HG03159 (cell line): ENCODE data around the gene KLHL3.
A peak's percentile ranks its signal among the peaks of the same experiment; 100 is the strongest.

ENCODE experiments used
- ATAC-seq: cut with Tn5 transposase; IDR thresholded peaks from one replicate; pipeline ENCODE4 v1.9.1; 2021; ENCODE audit warnings: mild to moderate bottlenecking, moderate library complexity; ENCODE audit not compliant: unreplicated experiment

KLHL3 gene

DNA sequence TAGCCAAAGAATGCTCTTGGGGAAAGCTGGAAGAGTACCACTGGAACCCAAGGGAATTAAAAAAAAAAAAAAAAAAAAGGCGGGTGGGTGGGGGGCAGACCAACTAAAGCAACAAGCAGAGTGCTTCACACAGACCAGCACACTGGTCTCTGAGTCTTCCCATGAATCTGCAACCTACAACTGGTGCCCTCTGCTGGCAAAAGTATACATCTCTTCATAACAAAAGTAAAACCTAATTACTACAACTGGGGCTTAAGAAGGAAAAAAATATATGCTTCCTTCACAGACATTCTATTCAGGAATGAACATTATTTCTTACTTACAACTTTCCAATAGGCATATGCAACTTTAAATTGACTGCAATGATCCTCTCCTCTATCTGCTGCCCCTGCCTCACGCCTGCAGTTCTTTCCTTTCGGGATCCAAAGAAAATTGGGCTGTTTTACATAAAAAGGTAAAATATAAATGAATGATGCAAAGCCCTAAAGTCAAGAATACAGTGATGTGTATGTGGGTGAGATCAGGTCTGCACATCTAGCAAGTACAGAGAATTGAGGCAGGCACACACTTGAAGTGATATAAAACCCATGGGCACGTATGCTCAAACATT, 7.2 kb upstream of the KLHL3 start:
- peak; percentile 69 for ATAC-seq

DNA sequence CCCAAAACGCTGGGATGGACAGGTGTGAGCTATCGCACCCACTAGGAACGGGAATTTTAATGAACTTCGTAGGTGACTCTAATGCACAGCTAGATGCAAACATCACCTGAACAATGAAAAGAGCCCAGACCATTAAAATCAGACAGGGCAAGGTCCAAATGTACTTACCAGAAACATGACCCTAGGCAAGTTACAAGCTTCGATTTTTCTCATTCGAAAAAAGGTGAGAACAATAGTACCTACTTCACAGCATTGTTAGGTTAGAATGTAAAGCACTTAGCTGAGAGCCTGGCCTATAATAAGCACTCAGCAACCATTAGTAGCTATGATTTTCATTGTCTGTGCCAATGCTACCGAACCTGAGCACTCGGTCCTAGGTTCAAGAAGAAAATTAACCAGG, 5.8 kb upstream of the KLHL3 start:
- ATAC-seq, result no peak

DNA sequence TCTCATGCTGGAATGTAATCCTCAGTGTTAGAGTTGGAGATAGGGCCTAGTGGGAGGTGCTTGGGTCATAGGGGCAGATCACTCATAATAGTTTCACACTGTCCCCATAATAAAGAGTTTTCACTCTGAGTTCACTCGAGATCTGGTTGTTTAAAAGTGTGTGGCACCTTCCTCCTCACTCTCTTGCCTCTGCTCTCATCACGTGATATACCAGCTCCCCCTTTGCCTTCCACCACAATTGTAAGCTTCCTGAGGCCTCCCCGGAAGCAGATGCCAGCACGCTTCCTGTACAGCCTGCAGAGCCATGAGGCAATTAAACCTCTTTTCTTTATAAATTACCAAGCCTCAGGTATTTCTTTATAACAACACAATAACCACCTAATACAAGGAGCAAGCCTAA, 3.8 kb upstream of the KLHL3 start:
- ATAC-seq, result no peak

DNA sequence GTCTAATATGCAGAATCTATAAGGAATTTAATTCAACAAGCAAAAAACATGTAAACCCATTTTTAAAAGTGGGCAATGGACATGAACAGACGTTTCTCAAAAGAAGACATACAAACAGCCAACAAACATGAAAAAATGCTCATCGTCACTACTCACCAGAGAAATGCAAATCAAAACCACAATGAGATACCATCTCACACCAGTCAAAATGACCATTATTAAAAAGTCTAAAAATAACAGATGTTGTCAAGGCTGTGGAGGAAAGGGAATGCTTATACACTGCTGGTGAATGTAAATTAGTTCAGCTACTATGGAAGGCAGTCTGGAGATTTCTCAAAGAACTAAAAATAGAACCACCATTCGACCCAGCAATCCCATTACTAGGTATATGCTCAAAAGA, 3.1 kb upstream of the KLHL3 start:
- ATAC-seq, result no peak

DNA sequence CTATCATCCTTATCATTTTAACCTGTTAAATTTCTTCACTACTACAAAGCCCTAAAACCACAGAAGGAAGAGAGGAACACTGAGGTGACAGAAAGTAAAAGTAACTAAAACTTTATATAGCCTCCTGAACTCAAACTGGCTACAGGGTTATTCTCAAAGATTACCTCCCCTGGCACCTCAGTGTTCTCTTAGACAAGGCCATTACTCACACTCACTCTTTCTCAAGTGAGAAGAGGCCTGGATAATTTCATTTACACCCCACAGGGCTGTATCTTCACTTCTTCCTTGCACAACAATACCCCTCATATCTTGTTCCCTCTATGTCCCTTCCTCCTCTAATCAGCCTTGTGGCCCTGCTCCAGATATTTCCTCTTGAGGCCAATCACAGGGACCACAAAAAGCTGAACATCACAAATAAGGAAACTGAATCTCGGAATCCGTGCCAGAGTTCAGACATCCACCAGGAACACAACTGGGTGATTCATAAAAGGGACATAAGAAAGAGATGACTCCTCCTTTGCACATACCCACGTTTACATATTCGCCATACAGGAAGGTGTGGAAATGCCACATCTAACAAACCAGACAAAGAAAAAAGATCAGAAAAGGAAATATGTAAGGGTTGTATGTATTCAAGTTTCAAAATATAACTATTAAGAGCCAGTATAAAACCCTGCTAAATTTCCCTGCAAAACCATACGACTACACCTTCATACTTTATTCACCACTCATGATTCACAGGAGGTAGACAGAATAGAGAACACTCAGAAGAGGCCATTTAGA, 1.7 kb upstream of the KLHL3 start:
- ATAC-seq, result no peak

DNA sequence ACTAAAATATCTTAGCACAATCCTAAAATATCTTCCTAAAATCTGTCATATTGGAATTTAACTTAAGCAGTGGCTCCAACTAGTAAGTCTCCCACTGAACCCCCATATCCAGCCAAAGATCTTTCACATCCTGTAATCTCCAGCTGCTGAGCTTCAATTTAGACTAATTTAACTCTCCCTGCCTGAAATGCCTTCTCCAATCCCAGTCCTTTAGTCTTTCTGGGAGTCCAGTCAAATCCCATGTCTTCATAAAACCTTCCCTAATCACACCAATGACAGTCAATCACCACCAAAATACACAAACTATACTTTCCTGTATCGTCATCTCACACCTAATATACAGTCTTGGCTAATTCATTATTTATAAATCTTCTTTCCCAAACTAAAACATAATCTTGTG, 607 bp upstream of the KLHL3 start:
- ATAC-seq, result no peak

DNA sequence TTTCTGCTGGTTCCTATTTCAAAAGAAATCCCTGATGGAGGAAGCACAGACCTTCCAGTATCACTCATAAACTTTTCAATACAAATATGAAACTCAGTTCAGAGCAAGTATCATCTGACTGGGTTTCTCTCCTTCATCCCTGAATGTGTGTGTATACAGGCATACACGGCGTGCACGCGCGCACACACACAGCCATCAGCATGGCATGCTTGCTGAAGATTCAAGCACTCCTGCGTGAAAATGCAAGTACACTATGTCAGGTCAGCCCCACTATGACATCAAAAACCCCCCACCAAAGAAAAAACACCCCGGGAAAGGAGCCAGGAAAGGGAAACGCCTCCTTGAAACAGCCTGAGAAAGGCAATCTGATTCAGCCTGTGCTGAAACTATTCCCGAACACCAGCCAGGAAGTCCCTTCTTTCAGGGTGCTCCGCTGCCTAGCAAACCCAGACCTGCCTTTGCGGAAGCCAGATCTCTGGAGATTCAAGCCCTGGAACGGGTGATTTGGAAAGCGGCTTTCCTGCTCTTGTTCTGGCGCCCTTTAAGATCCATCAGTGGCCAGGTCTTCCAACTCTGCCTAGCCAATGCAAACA, 831 bp downstream of the KLHL3 start:
- peak; percentile 13 for ATAC-seq

DNA sequence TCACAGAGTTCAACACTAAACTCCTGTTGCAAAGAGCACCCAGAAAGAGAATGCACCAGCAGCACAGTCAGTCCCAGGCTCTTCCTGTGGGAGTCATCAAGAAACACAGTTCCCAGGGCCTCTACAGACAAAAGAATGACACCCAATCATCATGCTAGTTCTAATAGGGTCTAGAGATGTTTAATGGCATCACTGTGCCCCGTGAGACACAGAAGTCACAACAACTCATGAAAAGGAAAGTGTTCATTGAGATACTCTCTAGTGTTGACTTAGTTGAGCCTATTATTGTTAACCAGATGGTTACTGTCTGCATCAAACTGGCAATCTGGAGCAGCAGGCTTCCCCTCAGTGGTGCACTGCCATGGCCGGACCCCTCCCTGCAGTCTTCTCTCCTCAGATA, 1.6 kb downstream of the KLHL3 start:
- ATAC-seq, result no peak

DNA sequence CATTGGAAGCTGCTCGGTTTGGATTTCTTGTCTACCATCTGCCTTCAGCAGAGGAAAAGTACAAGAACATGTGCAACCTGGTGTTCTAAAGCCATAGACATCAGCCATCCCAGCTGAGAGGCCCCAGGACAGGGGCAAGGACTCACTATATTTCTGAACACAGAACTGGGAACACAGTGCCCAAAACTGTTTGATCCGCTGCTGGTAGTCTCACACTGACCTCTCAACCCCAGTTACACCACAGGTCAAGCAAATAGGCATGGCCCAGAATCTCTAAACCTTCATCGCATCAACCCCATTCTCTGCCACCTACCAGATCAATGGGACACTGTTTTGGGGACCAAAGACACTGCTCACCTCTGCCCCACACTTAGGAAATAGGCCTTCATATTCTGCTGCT, 2.0 kb downstream of the KLHL3 start:
- ATAC-seq, result no peak

DNA sequence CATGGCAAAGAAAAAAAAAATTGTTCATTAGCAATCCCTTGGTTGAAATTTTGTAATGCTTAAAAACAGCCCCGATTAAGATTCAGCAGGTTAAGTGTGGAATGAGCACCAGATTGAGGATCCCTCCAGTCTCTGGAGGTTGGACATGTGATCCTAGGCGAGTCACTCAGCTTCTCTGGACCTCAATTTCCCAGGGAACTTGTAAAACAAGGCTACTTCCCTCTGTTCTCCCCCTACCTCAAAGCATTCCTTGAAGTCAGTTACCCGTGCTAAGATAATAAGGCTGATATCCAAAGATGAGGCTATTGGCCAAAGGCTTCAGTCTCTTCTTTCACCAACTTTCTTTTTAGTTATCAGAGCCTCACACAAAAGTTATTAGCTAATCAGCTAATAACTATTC, 2.9 kb downstream of the KLHL3 start:
- ATAC-seq, result no peak

DNA sequence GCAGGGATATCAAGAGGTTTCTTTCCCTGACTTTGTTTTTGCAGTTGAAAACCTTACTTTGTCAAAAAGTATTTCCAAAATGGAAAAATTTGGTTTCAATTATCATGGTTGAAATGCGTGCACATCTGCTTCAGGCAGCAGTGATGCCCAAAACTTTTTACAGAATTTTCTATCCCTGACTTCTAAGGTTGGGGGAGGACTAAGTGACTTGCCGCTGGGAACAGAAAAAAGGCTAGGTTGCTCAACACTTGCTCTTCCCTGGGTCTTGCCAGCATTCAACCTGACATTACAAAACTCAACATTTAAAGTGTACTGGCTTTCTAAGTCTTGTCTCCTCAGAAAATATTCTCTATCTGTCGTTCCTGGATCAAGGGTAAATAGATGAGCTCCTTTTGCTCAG, 4.7 kb downstream of the KLHL3 start:
- no peak for ATAC-seq

DNA sequence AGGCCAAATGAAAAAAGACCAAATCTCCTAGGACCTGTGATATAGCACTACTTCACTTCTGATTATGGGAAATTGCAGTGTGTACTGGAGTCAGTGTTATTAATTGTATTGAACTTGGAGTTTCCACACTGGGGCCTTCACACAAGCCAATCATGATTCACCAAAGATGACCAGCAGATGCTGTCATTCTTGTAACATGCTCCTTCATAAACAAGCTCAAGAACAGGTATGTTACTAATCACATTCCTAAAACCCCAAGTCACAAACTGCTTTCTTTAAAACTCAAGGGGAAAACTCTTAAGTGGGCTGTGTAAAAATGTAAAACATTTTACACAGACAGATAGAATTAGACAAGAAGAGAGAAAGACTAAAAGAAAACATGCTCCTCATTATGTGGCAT, 5.6 kb downstream of the KLHL3 start:
- no peak for ATAC-seq

DNA sequence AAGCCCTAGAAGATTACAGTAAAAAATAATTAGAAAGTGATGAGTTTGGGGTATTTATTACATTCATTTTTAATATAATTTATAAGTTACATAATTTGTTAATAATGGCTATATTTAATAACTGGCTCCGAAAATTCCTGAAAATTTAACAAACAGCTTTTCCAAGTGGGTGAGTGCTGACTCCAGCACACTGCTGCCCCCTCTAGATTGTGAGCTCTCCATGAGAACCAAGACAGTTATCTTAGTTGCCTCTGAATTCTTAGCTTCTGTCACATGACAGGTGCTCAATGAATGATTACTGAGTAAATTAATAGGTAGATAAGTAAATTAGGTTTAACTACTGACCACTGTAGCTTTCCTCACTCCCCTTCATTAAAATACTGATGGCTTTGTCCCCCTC, 7.8 kb downstream of the KLHL3 start:
- no peak for ATAC-seq

DNA sequence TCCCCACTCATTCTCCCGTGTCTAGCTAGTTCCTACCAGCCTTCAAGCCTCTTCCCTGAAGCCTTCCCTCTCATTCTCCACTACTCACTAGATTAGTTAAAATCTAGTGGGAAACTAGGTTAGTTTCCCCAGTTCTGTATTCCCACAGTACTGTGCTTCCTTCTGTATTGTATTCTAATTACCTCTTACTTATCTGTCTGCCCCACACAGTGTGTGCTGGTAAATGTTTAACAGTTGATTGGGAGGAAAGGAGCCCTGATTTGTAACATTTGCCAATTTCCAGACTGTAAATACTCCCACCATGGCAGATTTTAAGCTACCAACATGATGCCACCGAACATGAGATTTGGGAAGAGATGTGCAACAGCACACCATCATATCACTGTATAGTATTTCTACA, 8.3 kb downstream of the KLHL3 start:
- ATAC-seq, result no peak

DNA sequence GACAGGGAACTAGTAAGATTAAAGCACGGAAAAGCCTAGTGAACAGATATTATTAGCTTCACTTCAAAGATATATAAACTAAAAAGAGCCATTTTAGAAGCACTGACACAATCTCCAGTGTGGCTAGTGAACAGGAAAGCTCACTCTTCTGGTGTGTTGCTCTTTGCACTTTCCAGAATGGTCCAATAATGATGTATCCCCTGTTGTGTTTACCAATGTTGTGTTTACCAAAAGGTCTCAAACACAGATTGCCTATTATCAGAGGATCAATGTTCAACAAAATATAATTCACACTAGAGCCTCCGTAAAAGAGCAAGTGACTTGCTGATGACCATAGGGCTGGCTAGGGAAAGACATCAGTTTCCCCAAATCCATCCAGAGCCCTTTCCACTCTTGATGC, 11.6 kb downstream of the KLHL3 start:
- no peak for ATAC-seq

DNA sequence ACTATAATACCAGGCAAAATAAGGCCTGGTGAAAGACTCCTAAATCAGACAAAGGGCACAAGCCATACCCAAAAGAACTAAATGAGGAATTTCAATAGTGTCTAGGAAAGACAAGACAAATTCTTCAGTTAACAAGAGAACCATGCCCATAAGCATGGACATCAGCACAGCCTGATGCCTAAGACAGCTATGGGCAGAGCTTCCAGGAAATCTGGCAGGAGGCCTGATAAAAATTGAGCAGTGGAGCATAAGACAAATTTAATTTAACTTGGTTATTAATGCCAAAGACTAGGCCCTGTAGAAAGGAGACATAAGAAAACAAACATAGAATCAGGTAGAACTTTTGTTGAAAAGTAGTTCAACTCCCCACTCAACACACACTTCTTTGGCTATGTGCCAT, 17.3 kb downstream of the KLHL3 start:
- ATAC-seq, result no peak

DNA sequence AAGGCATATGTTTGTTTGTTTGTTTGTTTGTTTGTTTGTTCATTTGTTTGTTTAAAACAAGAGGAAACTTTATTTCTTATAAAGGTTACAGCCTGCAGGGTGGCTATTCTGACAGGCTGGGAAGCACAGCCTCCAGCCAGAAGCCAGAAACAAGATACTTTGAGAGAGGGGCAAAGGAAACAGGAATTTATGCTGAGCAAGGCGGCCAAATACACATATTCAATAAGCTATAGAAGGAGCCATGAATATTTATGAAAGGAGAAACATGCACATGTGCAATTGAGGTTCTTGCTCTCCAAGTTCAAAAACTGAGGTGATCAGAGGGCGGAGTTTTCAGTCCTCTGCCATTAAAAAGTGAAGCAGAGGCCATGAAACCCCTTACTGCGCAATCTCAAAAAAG, 19.6 kb downstream of the KLHL3 start:
- no peak for ATAC-seq

DNA sequence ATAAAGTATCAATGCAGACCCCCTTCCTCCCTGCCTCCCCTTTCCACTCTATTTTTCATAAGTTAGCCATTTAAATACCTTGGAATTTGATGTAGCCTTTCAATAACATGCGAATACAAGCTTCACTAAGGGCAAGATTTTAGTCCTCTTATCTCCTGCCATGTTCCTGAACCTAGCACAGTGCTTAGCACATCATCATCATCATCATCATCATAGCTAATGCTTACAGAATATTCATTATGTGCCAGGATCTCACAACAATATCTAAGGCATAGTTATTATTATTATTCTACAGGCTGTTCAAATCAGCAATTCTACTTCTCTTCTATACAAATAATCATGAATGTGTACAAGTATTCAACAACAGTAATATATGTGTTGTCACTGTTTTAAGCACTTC, 20.4 kb downstream of the KLHL3 start:
- ATAC-seq, result no peak

DNA sequence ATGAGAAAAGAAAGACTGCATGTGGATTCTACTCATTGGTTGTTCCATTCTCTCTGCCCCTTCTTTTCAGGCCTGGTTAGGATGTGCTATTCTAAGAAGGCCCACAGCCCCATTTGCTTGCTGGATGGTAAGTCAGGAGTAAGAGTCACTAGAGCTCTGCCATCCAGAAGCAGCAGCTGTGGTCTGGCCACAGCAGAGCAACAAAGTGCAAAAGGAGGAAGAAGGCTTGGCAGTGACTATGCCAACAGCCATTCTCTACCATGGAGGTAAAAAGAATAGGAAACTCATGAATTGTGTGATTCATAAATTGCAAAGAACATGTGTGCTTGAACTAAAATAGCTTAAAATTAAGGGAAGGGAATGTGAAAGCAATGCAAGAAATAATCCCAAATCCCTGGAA, 20.9 kb downstream of the KLHL3 start:
- no peak for ATAC-seq

DNA sequence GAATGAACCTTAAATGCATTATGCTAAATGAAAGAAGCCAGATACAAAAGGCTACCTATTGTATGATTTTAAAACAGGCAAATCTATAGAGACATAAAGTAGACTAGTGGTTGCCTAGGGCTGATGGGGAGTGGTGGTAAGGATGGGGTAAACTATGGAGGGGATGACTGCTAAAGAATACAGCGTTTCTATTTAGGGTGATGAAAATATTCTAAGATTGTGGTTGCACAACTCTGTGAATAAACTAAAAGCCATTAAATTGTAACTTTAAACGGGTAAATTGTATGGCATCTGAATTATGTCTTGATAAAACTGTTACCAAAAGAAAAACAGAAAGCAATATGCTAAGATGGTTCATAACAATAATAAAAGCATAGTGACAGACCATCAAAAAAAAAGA, 21.4 kb downstream of the KLHL3 start:
- ATAC-seq, result no peak

DNA sequence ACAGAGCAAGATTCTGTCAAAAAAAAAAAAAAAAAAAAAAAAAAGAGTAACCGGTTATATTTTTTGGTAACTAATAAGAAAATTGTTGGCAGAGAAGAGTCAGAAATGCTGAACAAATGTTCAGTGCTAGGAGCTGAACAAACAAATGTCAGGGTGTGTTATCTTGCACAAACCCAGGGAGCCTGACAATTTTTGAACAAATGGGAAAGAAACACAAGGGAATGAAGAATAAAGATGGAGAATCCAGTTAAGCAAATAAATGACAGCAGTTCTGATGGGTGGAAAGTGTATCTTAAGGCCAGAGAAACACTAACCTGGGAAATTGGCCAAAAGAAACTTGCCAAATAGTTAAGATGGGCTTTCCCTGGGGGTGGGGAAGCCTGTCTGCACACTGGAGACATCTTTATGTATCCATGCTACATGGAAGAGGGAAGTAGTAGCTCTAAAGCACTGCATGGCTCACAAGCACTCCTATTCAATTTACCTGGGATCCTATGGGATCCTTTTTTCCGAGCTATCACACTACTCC, 23.7 kb downstream of the KLHL3 start:
- no peak for ATAC-seq

DNA sequence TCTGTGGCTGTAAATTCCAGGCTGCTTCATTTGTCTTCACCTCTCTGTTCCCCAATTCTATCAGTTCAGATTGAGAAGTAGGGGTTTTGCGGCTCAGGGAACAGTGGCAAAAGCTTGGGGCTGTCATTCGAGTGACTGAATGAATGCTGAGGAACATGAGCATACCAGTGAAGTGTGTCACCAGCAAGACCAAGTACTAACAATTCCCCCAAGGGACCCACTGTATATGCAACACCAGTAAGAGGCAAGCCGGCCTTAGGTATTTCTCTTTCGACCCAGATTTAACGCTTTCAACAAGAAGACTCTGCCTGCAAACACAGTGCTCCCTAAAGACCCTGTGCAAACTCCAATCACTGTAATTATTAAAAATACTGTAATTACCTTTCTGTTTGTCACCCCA, 25.8 kb downstream of the KLHL3 start:
- ATAC-seq, result no peak
